Glutamatergic neuron (in vitro differentiated cells): ENCODE results near the gene MYCBPAP. TPM values are rescaled to one million over a fixed set of nuclear protein-coding genes. Genes with fewer than 3 reads are reported as not detected.
A peak's percentile ranks its signal among the peaks of the same experiment; 100 is the strongest.

Experiments used
- DNase-seq: peaks from one replicate; pipeline ENCODE4 v3.0.0; 2022
- H3K27ac Mint-ChIP-seq: one replicate; pipeline ENCODE4 v1.8.0; 2020; ENCODE audit warnings: mild to moderate bottlenecking, mixed read lengths, inconsistent platforms; ENCODE audit not compliant: unreplicated experiment
- H3K27me3 Mint-ChIP-seq: one replicate; pipeline ENCODE4 v1.8.0; 2020; ENCODE audit warnings: mild to moderate bottlenecking, moderate library complexity, mixed read lengths, inconsistent platforms; ENCODE audit not compliant: unreplicated experiment
- H3K36me3 Mint-ChIP-seq: one replicate; pipeline ENCODE4 v1.8.0; 2020; ENCODE audit warnings: mild to moderate bottlenecking, mixed read lengths, inconsistent platforms; ENCODE audit not compliant: unreplicated experiment
- H3K4me1 Mint-ChIP-seq: one replicate; pipeline ENCODE4 v1.8.0; 2020; ENCODE audit warnings: mild to moderate bottlenecking, low read depth, mixed read lengths, inconsistent platforms; ENCODE audit not compliant: unreplicated experiment
- H3K4me3 Mint-ChIP-seq: one replicate; pipeline ENCODE4 v1.8.0; 2020; ENCODE audit warnings: mild to moderate bottlenecking, mixed read lengths, inconsistent platforms; ENCODE audit not compliant: unreplicated experiment
- H3K9me3 Mint-ChIP-seq: one replicate; pipeline ENCODE4 v1.8.0; 2020; ENCODE audit warnings: mild to moderate bottlenecking, moderate library complexity, mixed read lengths, inconsistent platforms; ENCODE audit not compliant: unreplicated experiment
- CTCF ChIP-seq: fragments of 200-600 bp; sonication (generic); IDR thresholded peaks from one replicate; pipeline ENCODE4 v1.5.0; 2021; ENCODE audit not compliant: partially characterized antibody, unreplicated experiment
- total RNA-seq: library from RNA; stranded (reverse); fragmentation: NEBNext Ultra II Directional; extraction: Animal tissue kit (Norgen Biotek cat#: 25700); gene quantifications from one replicate; pipeline ENCODE4 v1.2.1, GENCODE V29; 2021; ENCODE audit not compliant: unreplicated experiment

MYCBPAP gene
- total RNA-seq, 1 donor from 2014 or later, result 2.5 TPM

- Mint-ChIP-seq H3K4me3 (peak overlapping the region; percentile 49), H3K27me3 (peaks cover 12% of the 10 kb centered on the region), H3K4me1 (peaks cover 11% of the 10 kb centered on the region), H3K27ac (no peak overlapping the region), H3K9me3 (peaks cover 13% of the 10 kb centered on the region), H3K36me3 (no peaks in the 10 kb centered on the region)
- TF ChIP-seq CTCF, result no peak
- no peak for DNase-seq
These were observed 72.4 kb downstream of the MYCBPAP start for GRCh38 chr17:50580646-50581045.

Other genes starting within 250 kb of the MYCBPAP start
- gene TMEM92, start 234.0 kb upstream of the MYCBPAP start, total RNA-seq, result not detected
- 11.0 TPM for gene XYLT2, start 162.3 kb upstream of the MYCBPAP start, total RNA-seq
- gene MRPL27, start 135.3 kb upstream of the MYCBPAP start, total RNA-seq, result 77.2 TPM
- 4.7 TPM for gene EME1, start 135.2 kb upstream of the MYCBPAP start, total RNA-seq
- gene LRRC59, start 110.9 kb upstream of the MYCBPAP start, total RNA-seq, result 73.9 TPM
- gene ACSF2, start 82.2 kb upstream of the MYCBPAP start, total RNA-seq, result 52.2 TPM
- not detected for gene CHAD, start 39.6 kb upstream of the MYCBPAP start, total RNA-seq
- gene RSAD1, start 29.6 kb upstream of the MYCBPAP start, total RNA-seq, result 22.0 TPM
- gene EPN3, start 24.3 kb downstream of the MYCBPAP start, total RNA-seq, result 0.12 TPM
- gene SPATA20, start 38.7 kb downstream of the MYCBPAP start, total RNA-seq, result 14.0 TPM
- 2.2 TPM for gene CACNA1G, start 52.3 kb downstream of the MYCBPAP start, total RNA-seq
- not detected for gene ABCC3, start 126.4 kb downstream of the MYCBPAP start, total RNA-seq
- gene ANKRD40, start 199.5 kb downstream of the MYCBPAP start, total RNA-seq, result 40.8 TPM
- gene LUC7L3, start 211.2 kb downstream of the MYCBPAP start, total RNA-seq, result 222 TPM